Osteocyte (in vitro differentiated cells): ENCODE data around the gene RRAGA. TPM values are rescaled to one million over a fixed set of nuclear protein-coding genes. Genes with fewer than 3 reads are reported as not detected.
"Not testable (repeated sequence)": the region's sequence is repeated elsewhere in the genome, so short reads cannot be mapped to it uniquely, and the experiment has no call there.

ENCODE experiments used
- DNase-seq: peaks from one replicate; pipeline ENCODE4 v3.0.0; 2021; ENCODE audit warnings: mixed read lengths; ENCODE audit not compliant: unreplicated experiment; ENCODE audit errors: extremely low spot score
- H3K27ac Mint-ChIP-seq: one replicate; pipeline ENCODE4 v1.8.0; 2021; ENCODE audit warnings: mild to moderate bottlenecking, mixed read lengths; ENCODE audit not compliant: unreplicated experiment
- H3K27me3 Mint-ChIP-seq: one replicate; pipeline ENCODE4 v1.8.0; 2021; ENCODE audit warnings: mixed read lengths; ENCODE audit not compliant: unreplicated experiment
- H3K36me3 Mint-ChIP-seq: one replicate; pipeline ENCODE4 v1.8.0; 2021; ENCODE audit warnings: mixed read lengths; ENCODE audit not compliant: unreplicated experiment
- H3K4me1 Mint-ChIP-seq: one replicate; pipeline ENCODE4 v1.8.0; 2021; ENCODE audit warnings: mixed read lengths; ENCODE audit not compliant: unreplicated experiment
- H3K4me3 Mint-ChIP-seq: one replicate; pipeline ENCODE4 v1.8.0; 2021; ENCODE audit warnings: mild to moderate bottlenecking, moderate library complexity, mixed read lengths; ENCODE audit not compliant: unreplicated experiment
- H3K9me3 Mint-ChIP-seq: one replicate; pipeline ENCODE4 v1.8.0; 2021; ENCODE audit warnings: mixed read lengths; ENCODE audit not compliant: unreplicated experiment
- CTCF ChIP-seq: fragments of 200-600 bp; sonication (generic); IDR thresholded peaks from 2 replicates; pipeline ENCODE4 v1.5.0; 2021; ENCODE audit warnings: antibody characterized with exemption, mild to moderate bottlenecking, moderate library complexity
- total RNA-seq: library from RNA; stranded (reverse); gene quantifications from 2 replicates; pipeline ENCODE4 v1.2.1, GENCODE V29; 2021

Gene RRAGA
- total RNA-seq, 1 donor from 2014 or later, result 110 TPM

GRCh38 chr9:19020886-19021455 lies 28.3 kb upstream of the RRAGA start:
- H3K36me3 Mint-ChIP-seq, result no peaks in the 10 kb centered on the region
- no peak for TF ChIP-seq CTCF
- peaks cover 16% of the 10 kb centered on the region for H3K27me3 Mint-ChIP-seq
- no peak overlapping the region for H3K4me3 Mint-ChIP-seq
- DNase-seq, result no peak
- H3K27ac Mint-ChIP-seq, result no peak overlapping the region
- H3K4me1 Mint-ChIP-seq, result peaks cover 6% of the 10 kb centered on the region
- H3K9me3 Mint-ChIP-seq, result no peaks in the 10 kb centered on the region

GRCh38 chr9:19021649-19022048 lies 27.6 kb upstream of the RRAGA start:
- not testable (repeated sequence) for H3K4me3 Mint-ChIP-seq, H3K36me3 Mint-ChIP-seq
- H3K27me3 Mint-ChIP-seq, result peaks cover 16% of the 10 kb centered on the region

GRCh38 chr9:19022206-19022605 lies 27.0 kb upstream of the RRAGA start:
- H3K27me3 Mint-ChIP-seq, result peaks cover 16% of the 10 kb centered on the region
- H3K9me3 Mint-ChIP-seq, result no peaks in the 10 kb centered on the region
- H3K4me1 Mint-ChIP-seq, result peaks cover 6% of the 10 kb centered on the region
- H3K27ac Mint-ChIP-seq, result no peak overlapping the region
- no peaks in the 10 kb centered on the region for H3K36me3 Mint-ChIP-seq
- DNase-seq, result no peak
- no peak overlapping the region for H3K4me3 Mint-ChIP-seq
- no peak for TF ChIP-seq CTCF

More at GRCh38 chr9:19021649-19022048, 27.6 kb upstream of the RRAGA start:
- DNase-seq, H3K9me3 Mint-ChIP-seq, H3K4me1 Mint-ChIP-seq, H3K27ac Mint-ChIP-seq: not testable (repeated sequence)

- no peak for TF ChIP-seq CTCF
- H3K27ac Mint-ChIP-seq, result no peak overlapping the region
Measured at GRCh38 chr9:19023078-19023477, 26.1 kb upstream of the RRAGA start.

GRCh38 chr9:19026375-19026774 lies 22.9 kb upstream of the RRAGA start:
- H3K4me3 Mint-ChIP-seq, result no peak overlapping the region
- no peaks in the 10 kb centered on the region for H3K36me3 Mint-ChIP-seq
- H3K9me3 Mint-ChIP-seq, result no peaks in the 10 kb centered on the region
- peaks cover 7% of the 10 kb centered on the region for H3K4me1 Mint-ChIP-seq
- TF ChIP-seq CTCF, result no peak
- H3K27me3 Mint-ChIP-seq, result peaks cover 16% of the 10 kb centered on the region
- no peak for DNase-seq
- no peak overlapping the region for H3K27ac Mint-ChIP-seq

More at GRCh38 chr9:19023078-19023477, 26.1 kb upstream of the RRAGA start:
- Mint-ChIP-seq H3K4me3 (no peak overlapping the region), H3K4me1 (peaks cover 6% of the 10 kb centered on the region), H3K36me3 (no peaks in the 10 kb centered on the region), H3K9me3 (no peaks in the 10 kb centered on the region), H3K27me3 (peaks cover 16% of the 10 kb centered on the region)
- DNase-seq, result no peak

GRCh38 chr9:19027825-19028224 lies 21.4 kb upstream of the RRAGA start:
- Mint-ChIP-seq H3K9me3 (no peaks in the 10 kb centered on the region), H3K36me3 (no peaks in the 10 kb centered on the region), H3K27me3 (peaks cover 8% of the 10 kb centered on the region), H3K4me1 (peaks cover 7% of the 10 kb centered on the region), H3K27ac (no peak overlapping the region), H3K4me3 (no peak overlapping the region)
- TF ChIP-seq CTCF, result no peak
- DNase-seq, result no peak
